ENCODE measurements around the gene PDE3A.

The PDE3A gene

GRCh38 chr12:20339060-20339459 lies 29.3 kb upstream of the PDE3A start:
- no peaks in the 10 kb centered on the region for H3K79me2 ChIP-seq (ENCODE audit: insufficient read depth, low read length)
- H3K4me2 ChIP-seq (ENCODE audit: low read depth, low read length, poor library complexity, severe bottlenecking) = no peak overlapping the region
- no peak overlapping the region for H3K9ac ChIP-seq (ENCODE audit: low read depth, low read length, poor library complexity, severe bottlenecking)
- H3K36me3 ChIP-seq (ENCODE audit: insufficient read depth, low read length) = no peaks in the 10 kb centered on the region
- H2AFZ ChIP-seq (ENCODE audit: low read length) = no peak overlapping the region
- H4K20me1 ChIP-seq (ENCODE audit: insufficient read depth, low read length, poor library complexity, severe bottlenecking) = no peaks in the 10 kb centered on the region
- no peaks in the 10 kb centered on the region for H3F3A ChIP-seq (ENCODE audit: low read depth)
- H3K9me2 ChIP-seq (replicated peaks; ENCODE audit: low read depth, low read length) = no peaks in the 10 kb centered on the region
- no peaks in the 10 kb centered on the region for H3K27me3 ChIP-seq (ENCODE audit: insufficient read depth, low read length, poor library complexity, severe bottlenecking)
- H3K4me1 ChIP-seq (ENCODE audit: insufficient read depth, low read length, poor library complexity, severe bottlenecking) = no peaks in the 10 kb centered on the region
- H3K4me3 ChIP-seq (ENCODE audit: low read length, poor library complexity, severe bottlenecking) = no peak overlapping the region
- peaks cover 9% of the 10 kb centered on the region; the same call in 1 of the 2 replicates for H3K9me3 ChIP-seq (ENCODE audit: insufficient read depth, low read depth, low read length)
- TF ChIP-seq CTCF (conservative IDR thresholded peaks at IDR 0.05; ENCODE audit: low read length) (no peak), EZH2phosphoT487 (IDR thresholded peaks at IDR 0.05; ENCODE audit: borderline replicate concordance) (no peak)

GRCh38 chr12:20342111-20342510 lies 26.2 kb upstream of the PDE3A start:
- H3K36me3 ChIP-seq (ENCODE audit: insufficient read depth, low read length) = no peaks in the 10 kb centered on the region
- H4K20me1 ChIP-seq (ENCODE audit: insufficient read depth, low read length, poor library complexity, severe bottlenecking) = no peaks in the 10 kb centered on the region
- no peaks in the 10 kb centered on the region for H3K27me3 ChIP-seq (ENCODE audit: insufficient read depth, low read length, poor library complexity, severe bottlenecking)
- no peak overlapping the region for H2AFZ ChIP-seq (ENCODE audit: low read length)
- H3F3A ChIP-seq (ENCODE audit: low read depth) = no peaks in the 10 kb centered on the region
- no peak overlapping the region for H3K4me3 ChIP-seq (ENCODE audit: low read length, poor library complexity, severe bottlenecking)
- TF ChIP-seq CTCF (conservative IDR thresholded peaks at IDR 0.05; ENCODE audit: low read length) (no peak), EZH2phosphoT487 (IDR thresholded peaks at IDR 0.05; ENCODE audit: borderline replicate concordance) (no peak)
- no peaks in the 10 kb centered on the region for H3K9me2 ChIP-seq (replicated peaks; ENCODE audit: low read depth, low read length)
- no peaks in the 10 kb centered on the region for H3K79me2 ChIP-seq (ENCODE audit: insufficient read depth, low read length)
- H3K9me3 ChIP-seq (ENCODE audit: insufficient read depth, low read depth, low read length) = no peaks in the 10 kb centered on the region
- no peak overlapping the region for H3K9ac ChIP-seq (ENCODE audit: low read depth, low read length, poor library complexity, severe bottlenecking)
- no peak overlapping the region for H3K4me2 ChIP-seq (ENCODE audit: low read depth, low read length, poor library complexity, severe bottlenecking)
- no peaks in the 10 kb centered on the region for H3K4me1 ChIP-seq (ENCODE audit: insufficient read depth, low read length, poor library complexity, severe bottlenecking)

- no peaks in the 10 kb centered on the region for H3K9me2 ChIP-seq (replicated peaks; ENCODE audit: low read depth, low read length)
- H3K36me3 ChIP-seq (ENCODE audit: insufficient read depth, low read length) = no peaks in the 10 kb centered on the region
- no peaks in the 10 kb centered on the region for H3K9me3 ChIP-seq (ENCODE audit: insufficient read depth, low read depth, low read length)
- no peaks in the 10 kb centered on the region for H4K20me1 ChIP-seq (ENCODE audit: insufficient read depth, low read length, poor library complexity, severe bottlenecking)
- H2AFZ ChIP-seq (ENCODE audit: low read length) = no peak overlapping the region; the same call in 1 of the 2 replicates
- H3K4me1 ChIP-seq (ENCODE audit: insufficient read depth, low read length, poor library complexity, severe bottlenecking) = no peaks in the 10 kb centered on the region
- TF ChIP-seq CTCF (conservative IDR thresholded peaks at IDR 0.05; ENCODE audit: low read length) = no peak
- no peak for TF ChIP-seq EZH2phosphoT487 (IDR thresholded peaks at IDR 0.05; ENCODE audit: borderline replicate concordance)
- no peaks in the 10 kb centered on the region for H3K79me2 ChIP-seq (ENCODE audit: insufficient read depth, low read length)
- no peak overlapping the region for H3K9ac ChIP-seq (ENCODE audit: low read depth, low read length, poor library complexity, severe bottlenecking)
- H3K27me3 ChIP-seq (ENCODE audit: insufficient read depth, low read length, poor library complexity, severe bottlenecking) = no peaks in the 10 kb centered on the region
- no peak overlapping the region for H3K4me2 ChIP-seq (ENCODE audit: low read depth, low read length, poor library complexity, severe bottlenecking)
- no peak overlapping the region for H3K4me3 ChIP-seq (ENCODE audit: low read length, poor library complexity, severe bottlenecking)
- no peaks in the 10 kb centered on the region for H3F3A ChIP-seq (ENCODE audit: low read depth)
Observed at GRCh38 chr12:20345866-20346265, 22.5 kb upstream of the PDE3A start.

Data from Loucy (cell line).